Choroid plexus epithelial cell (primary cell): ENCODE measurements around the gene TMEM266.

Experiments
- DNase-seq: peaks from one replicate; pipeline ENCODE4 v3.0.0-alpha.2; 2010; ENCODE audit warnings: low read depth
- H3K4me3 ChIP-seq: 2 replicates; pipeline ENCODE4 v1.5.1; 2011; ENCODE audit warnings: low read depth, mild to moderate bottlenecking, control low read depth, low read length, moderate library complexity
- TF ChIP-seq, protein P1 (sequence below): conservative IDR thresholded peaks from 2 replicates; pipeline ENCODE4 v1.5.1; 2011; ENCODE audit warnings: low read depth, mild to moderate bottlenecking, control low read depth, inconsistent platforms, low read length, moderate library complexity

The TMEM266 gene

GRCh38 chr15:76160426-76161152, 100.8 kb downstream of the TMEM266 start:
- H3K4me3 ChIP-seq = no peak overlapping the region
- TF ChIP-seq, protein P1, sequence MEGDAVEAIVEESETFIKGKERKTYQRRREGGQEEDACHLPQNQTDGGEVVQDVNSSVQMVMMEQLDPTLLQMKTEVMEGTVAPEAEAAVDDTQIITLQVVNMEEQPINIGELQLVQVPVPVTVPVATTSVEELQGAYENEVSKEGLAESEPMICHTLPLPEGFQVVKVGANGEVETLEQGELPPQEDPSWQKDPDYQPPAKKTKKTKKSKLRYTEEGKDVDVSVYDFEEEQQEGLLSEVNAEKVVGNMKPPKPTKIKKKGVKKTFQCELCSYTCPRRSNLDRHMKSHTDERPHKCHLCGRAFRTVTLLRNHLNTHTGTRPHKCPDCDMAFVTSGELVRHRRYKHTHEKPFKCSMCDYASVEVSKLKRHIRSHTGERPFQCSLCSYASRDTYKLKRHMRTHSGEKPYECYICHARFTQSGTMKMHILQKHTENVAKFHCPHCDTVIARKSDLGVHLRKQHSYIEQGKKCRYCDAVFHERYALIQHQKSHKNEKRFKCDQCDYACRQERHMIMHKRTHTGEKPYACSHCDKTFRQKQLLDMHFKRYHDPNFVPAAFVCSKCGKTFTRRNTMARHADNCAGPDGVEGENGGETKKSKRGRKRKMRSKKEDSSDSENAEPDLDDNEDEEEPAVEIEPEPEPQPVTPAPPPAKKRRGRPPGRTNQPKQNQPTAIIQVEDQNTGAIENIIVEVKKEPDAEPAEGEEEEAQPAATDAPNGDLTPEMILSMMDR = no peak
- no peak for DNase-seq

- no peak for DNase-seq
- TF ChIP-seq, protein P1 = no peak
- H3K4me3 ChIP-seq = no peak overlapping the region
These were observed 101.6 kb downstream of the TMEM266 start for GRCh38 chr15:76161153-76162035.

GRCh38 chr15:76162036-76162398, 102.2 kb downstream of the TMEM266 start:
- H3K4me3 ChIP-seq = no peak overlapping the region
- TF ChIP-seq, protein P1 = no peak
- no peak for DNase-seq

- DNase-seq = no peak
- H3K4me3 ChIP-seq = no peak overlapping the region
- TF ChIP-seq, protein P1 = no peak
These were observed 103.1 kb downstream of the TMEM266 start for GRCh38 chr15:76162784-76163456.

- TF ChIP-seq, protein P1 = no peak
- DNase-seq = peak; percentile 77
- no peak overlapping the region for H3K4me3 ChIP-seq
These were observed 103.9 kb downstream of the TMEM266 start for GRCh38 chr15:76163457-76164295.

DNA sequence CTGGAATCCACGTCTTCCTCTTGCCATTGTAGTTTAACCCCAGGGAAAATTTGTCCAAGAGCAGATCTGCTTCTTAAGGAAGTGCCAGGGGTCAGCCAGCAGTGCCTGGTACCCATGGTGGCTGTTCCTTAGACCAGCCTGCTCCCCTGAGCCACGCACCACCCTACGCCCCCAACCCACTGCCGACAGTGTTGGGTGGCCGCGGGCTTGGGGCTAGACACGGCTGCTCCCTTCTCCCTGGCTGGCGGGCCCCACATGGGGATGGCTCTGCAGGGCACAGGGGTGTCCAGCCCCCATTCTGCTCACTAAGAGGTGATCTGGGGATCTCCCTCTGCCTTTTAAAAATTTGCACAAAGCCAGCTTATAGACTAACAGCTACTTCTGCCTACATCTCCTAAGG, 104.8 kb downstream of the TMEM266 start:
- TF ChIP-seq, protein P1 = no peak

More for the DNA sequence above, 104.8 kb downstream of the TMEM266 start:
- DNase-seq = no peak
- no peak overlapping the region for H3K4me3 ChIP-seq
